Activated T-helper 1 cell treated with Interleukin-2 at 50 U/mL for 16 hours (primary cell): ENCODE results near the gene MT1F.
"Not testable (repeated sequence)": the region's sequence is repeated elsewhere in the genome, so short reads cannot be mapped to it uniquely, and the experiment has no call there.

Experiments used
- DNase-seq: peaks from one replicate; pipeline ENCODE4 v3.0.0-alpha.2; 2020; ENCODE audit warnings: low read depth

MT1F gene

DNA sequence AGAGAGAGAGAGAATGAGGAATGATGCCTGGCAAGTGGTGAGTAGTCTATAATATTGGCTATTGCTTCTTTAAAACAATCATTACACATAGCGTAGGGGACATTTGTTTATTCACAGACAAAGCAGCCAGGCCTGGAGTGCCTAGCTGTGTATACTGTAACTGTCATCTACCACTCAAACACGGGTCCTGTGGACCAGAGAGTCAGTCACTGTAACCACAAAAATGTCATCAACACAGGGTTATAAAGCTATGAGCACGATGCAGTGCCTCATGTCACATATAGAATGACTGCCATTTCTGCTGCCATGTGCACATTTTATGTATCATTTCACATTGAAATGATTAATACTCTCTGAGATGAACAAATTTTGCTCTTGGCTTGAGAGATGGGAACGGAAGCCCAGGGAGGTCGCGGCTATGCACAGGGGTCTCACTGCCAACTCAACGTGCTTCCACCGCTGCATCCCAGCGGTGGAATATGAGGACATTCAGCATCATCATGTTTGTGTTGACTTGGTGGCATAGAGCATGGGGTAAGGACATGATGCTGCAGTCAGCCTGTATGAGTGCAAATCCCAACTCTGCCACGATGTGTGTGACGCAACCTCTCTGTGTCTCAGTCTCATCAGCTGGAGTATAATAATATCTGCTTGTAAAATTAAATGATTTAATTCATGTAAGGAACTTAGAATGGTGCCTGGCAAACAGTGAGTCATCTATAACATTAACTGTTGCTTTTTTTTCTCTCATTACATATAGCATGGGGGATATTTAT, 15.2 kb downstream of the MT1F start:
- no peak for DNase-seq

DNA sequence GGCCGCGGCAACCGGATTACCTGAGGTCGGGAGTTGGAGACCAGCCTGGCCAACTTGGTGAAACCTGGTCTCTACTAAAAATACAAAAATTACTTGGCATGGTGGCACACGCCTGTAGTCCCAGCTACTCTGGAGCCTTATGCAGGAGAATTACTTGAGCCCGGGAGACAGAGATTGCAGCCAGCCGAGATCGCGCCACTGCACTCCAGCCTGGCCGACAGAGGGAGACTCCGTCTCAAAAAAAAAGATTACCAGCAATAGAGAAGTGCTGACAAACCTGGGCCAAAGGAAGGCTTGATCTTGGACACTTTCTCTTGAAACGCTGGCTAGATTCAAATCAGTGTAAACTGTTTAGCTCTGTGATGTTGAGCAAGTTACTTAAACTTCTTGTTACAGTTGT, 16.2 kb downstream of the MT1F start:
- no peak for DNase-seq

DNA sequence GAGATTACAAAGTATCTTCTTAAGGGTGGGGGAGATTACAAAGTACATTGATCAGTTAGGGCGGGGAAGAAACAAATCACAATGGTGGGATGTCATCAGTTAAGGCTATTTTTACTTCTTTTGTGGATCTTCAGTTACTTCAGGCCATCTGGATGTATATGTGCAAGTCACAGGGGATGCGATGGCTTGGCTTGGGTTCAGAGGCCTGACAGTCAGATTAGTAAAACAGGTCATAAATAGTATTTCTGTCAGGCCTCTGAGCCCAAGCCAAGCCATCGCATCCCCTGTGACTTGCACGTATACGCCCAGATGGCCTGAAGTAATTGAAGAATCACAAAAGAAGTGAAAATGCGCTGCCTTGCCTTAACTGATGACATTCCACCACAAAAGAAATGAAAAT, 16.8 kb downstream of the MT1F start:
- not testable (repeated sequence) for DNase-seq

DNA sequence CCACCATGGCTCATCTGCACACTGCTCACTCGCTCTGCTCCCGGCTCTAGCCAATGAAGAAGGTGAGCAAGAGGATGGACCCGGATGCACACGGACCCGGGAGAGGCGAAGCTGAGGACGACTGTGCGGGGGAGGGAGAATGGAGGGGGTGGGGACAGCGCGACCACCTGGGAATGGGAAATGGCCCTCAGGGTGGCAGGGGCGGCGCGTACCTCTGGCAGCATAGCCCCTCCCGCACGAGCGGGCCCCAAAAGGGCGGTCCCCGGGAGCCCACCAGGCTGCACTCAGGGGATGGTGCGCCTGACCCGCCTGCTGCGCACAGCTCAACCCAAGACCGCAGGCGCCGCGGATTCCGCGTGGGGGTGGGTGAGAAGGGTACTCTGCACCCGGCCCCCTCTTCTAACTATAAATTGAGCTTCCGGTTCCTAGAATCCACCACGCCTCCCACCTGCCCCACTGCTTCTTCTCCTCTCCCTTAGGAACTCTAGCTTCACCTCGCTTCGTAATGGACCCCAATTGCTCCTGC, 18.0 kb downstream of the MT1F start:
- DNase-seq = peak; percentile 28

DNA sequence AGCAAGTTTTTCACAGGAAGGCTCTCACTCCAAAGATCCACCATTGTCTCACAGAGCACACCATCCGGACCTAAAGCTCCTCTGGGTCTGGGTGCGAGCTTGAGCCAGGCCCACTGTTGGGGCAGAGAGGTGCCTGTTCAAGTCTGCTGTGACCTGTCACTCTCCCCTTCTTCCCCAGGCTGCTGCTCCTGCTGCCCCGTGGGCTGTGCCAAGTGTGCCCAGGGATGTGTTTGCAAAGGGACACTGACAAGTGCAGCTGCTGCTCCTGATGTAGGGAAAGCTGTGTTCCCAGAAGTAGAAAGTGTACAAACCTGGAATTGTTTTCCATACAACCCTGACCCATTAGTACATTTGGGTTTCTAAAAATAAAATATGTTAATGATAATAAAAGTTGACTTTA, 19.7 kb downstream of the MT1F start:
- DNase-seq = no peak

DNA sequence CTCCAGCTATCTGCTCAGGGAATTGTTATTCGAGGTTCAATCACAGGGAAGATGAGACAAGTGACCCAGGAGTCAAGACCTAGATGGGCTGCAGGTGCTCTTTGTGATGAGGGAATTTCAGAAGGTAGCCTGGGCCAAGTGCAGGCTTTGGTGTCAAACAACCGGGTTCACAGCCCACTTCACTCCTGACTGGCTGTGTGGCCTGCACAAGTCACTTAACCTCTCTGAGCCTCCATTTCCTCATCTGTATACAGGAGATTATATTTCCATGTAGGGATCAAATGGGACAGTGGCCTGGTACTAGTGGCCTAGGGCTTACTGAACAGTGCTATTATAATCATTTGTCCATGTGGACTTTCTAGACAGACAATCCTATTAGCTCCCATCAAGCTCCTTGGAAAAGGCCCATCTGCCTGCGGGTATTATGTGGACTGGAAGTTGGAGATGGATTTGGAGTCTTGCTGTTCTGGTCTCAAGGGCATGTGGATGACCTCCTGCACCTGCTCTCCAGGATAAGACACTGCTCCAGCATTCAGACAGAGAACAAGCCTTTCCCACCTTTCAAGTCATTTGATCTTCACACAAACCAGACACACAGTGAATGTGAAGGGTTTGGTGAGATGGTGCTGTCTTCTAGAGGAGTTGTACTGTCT, 21.4 kb downstream of the MT1F start:
- no peak for DNase-seq

DNA sequence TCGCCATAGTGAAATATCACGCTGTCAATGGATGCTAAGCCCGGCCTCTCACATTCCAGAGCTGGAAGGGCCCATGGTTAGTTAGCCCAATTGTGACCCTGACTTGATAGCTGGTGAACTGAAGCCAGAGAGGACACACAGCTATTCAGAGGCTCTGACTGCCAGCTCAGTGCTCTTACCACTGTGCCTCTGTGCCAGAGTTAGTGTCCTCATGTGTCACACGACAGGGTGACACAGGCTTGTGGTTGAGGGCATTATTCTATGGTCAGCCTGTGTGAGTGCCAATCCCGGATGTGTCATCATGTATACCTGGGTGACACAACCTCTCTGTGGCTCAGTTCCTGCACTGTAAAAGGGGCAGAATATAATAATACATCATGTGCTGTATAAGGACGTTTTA, 22.1 kb downstream of the MT1F start:
- DNase-seq = no peak

DNA sequence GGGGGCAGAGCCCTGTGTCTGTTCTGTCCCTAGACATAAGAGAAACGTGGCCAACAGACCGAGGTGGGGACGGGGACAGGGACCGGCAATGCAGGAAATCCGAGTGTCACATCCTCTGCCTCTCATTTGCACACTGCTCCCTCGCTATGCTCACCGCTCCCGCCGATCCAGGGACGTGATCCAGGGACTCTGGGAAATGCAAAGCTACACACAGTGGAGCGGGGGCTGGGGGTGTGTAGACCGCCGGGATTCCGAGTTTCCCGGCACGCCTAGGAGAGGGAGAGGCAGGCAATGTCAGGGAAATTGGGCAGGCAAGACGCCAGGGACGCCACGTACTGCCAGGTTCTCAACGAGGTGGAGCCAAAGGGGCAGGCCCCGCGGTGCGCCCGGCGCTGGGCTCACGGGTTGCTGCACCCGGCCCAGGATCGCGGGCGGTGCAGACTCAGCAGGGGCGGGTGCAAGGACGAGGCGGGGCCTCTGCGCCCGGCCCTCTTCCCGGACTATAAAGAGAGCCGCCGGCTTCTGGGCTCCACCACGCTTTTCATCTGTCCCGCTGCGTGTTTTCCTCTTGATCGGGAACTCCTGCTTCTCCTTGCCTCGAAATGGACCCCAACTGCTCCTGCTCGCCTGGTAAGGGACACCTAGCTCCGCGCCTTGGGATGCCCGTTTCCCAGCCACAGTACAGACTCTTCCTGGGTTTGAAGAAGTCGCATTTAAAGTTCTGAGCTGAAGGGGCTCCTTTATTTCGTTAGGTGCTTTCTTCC, 24.4 kb downstream of the MT1F start, which contains the start of gene MT1X:
Gene MT1X (plus strand): TSS at position 532 of the 764 bp plus-strand sequence. CDS start 71 bp downstream, at position 603.
- DNase-seq = peak; percentile 74

DNA sequence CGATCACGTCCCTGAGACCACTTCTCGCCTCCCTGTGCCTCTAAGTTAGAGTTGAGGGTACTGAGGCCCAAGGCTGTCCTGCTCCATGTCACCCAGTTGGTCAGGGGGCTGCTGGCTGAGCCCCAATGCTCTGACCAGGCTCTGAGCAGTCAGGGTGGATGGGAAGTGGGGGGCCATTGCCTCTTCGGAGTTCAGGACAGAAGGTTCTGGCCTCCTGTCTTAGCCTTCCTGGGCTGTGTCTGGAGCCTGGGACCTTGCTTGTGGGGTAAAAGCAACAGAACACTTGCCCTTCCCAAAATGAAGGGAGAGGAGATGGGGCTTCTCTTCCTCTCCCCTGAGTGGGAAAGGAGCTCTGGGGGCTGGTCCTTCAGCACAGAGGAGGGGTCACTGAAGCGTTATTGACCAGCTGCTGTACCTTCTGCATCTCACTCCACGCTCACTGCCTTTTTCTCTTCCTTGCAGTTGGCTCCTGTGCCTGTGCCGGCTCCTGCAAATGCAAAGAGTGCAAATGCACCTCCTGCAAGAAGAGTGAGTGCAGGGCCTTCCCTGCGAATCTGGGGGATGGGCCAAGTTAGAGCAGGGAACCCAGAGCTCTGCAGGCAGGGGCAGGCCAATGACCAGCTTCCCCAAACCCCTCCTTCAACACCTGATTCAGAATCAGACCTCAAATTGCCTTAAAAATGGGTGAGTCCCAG, 25.1 kb downstream of the MT1F start:
- no peak for DNase-seq

DNA sequence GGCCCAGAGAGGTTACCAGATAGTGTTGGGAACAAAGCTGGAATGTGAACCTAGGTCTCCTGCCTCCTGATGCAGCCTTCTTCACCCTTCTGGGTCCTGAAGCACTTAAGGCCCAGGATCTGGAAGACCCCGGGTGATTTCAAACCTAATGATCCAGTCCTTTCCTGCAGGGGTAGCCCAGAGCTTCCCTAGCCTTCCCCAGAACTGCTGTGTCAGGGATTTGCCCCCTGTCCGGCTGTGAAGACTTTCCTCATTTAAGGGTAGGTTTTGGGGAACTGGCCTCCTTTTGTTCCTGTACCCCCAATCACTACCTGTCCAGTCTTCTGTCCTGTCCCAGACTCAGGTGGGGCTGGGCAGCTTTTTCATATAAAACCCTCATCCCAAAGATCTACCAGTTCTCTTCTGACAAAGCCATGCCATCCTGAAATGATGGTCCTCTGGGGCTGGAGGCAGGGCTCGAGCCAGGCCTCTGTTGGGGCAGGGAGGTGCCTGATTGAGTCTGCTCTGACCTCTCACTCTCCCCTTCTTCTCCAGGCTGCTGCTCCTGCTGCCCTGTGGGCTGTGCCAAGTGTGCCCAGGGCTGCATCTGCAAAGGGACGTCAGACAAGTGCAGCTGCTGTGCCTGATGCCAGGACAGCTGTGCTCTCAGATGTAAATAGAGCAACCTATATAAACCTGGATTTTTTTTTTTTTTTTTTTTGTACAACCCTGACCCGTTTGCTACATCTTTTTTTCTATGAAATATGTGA, 25.8 kb downstream of the MT1F start:
- no peak for DNase-seq

DNA sequence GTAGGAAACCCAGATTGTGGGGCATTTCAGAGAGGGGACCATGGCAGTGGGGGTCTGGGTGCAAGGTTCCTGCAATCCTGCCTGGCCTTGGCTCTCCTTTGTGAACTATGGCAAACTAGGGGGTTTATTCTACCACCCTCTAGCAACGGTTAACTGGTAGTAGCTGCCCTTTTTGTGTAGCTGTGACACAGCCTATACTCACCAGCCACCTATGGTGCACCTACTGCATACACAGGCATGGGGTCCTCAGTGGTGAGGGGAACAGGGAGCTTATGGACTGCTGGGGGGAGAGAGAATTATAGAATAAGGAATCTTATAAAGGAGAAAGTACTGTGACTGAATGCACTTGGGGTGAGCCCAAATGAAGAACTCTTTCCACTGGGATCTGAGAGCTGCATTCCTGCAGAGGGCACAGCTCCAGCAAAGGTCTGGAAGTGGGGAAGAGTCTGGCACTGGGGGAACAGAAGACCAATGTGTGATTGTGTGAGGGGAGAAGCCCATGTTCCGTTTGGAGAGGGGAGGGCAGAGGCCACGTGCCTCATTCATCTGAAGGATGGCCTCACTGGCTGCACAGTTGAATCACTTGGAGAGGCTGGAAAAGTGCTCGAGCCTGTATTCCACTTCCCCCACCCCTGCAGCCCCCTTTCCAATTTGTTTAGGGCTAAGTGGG, 26.6 kb downstream of the MT1F start:
- DNase-seq = no peak

DNA sequence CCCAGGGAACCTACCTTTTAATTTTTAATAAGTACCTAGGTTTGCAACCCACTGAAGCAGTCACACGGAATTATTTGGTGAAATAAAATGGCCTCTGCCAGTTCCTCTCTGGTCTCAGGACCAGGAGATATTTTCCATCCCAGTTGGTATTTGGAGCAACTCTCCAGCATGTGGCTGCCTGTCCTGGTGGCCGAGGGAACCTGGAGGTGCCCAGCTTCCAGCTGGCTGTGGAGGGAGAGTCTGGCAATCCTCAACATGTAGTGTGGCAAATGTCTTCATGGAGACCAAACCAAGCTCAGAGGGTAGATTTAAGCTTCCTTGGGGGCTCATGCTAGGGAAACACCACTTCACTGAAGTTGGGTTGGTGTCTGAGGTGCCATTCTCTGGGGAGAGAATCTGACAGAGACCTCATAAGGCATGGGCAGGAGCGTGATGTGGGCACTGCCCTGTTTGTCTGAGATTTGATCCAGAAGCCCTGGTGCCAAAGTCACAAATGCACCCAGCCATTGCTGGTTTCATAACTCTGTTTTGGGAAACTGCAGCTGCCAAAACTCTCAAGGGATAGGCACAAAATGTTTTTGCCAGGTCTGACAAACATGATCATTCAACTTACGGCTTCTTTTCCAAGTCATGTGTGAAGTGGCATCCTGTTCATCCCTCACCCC, 27.3 kb downstream of the MT1F start:
- DNase-seq = no peak

DNA sequence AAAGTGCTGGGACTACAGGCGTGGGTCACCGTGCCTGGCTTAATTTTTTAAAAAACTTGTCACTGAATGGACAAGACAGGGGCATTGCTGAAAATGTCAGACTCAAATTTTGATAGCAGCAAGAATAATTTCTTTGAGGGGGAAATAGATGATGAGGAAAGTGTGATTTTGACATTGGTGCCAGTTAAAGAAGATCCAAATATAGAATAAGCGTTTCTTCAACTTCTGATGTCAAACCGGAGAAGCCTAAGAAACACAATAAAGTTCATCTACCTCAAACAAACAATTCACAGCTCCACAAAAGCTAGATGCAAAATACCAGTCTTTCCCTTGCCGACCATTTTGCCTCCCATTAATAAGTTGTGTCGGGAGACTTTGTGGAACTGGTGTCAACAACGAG, 29.0 kb downstream of the MT1F start:
- DNase-seq = no peak

DNA sequence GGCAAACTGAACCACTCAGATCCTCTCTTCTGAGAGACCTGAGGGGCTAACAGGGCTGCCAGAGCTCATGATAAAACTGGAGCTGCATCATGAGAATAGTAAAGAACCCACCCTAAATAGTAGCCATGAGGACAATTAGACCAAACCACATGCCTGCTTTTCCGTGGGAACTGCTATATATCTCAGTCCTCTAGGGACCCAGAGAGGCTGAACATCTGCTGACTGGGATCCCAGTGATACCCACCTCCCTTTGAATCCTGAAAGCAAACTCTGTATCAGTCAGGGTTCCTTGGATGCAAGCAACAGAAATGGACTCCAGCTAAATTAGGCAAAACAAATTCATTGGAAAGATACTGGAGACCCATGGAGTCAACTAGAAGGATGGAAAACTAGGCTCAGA, 31.0 kb downstream of the MT1F start:
- no peak for DNase-seq

DNA sequence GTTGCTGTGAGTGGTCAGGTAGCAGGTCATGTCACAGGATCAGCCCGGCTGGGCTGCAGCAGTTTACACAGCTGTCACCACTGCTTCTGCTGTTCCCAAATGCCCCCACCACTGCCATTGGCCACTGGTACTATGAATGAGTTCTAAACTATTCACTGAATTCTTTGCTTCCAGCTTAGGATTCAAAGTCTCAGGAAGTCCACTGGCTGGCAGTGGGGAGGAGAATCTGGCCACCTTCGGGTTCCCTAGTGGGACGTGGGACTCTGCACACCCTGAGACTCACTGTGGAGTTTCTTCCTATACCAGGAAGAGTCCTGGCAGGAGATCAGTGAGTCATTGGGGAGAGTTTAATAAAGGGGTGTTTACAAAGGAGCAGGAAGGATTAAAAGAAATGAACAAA, 31.4 kb downstream of the MT1F start:
- DNase-seq = no peak

DNA sequence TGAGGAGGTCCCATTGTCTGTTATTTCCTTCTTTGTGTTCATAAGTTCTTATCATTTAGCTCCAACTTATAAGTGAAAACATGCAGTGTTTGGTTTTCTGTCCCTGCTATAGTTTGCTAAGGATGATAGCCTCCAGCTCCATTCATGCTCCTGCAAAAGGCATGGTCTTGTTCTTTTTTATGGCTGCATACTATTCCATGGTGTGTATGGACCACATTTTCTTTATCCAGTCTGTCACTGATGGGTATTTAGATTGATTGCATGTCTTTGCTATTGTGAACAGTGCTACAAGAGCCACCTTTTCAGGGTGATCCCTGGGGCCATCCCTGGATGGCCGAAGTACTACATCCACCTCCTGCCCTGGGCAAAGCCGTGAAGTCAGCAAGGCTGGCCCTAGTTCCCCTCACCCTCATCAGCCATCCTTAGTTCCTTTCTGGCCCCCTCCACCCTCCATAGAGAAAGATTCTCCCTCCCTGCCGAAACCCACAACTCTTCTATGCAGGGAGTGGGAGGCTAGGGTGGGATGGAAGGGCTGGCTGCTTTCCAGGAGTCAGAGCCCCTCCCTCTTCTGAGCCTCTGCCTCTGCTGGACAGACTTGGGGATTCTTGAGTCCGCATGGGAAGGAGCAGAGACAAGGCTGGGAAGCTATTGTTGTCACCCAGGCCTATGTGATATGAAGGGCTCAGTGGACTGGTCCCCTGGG, 32.8 kb downstream of the MT1F start:
- no peak for DNase-seq

DNA sequence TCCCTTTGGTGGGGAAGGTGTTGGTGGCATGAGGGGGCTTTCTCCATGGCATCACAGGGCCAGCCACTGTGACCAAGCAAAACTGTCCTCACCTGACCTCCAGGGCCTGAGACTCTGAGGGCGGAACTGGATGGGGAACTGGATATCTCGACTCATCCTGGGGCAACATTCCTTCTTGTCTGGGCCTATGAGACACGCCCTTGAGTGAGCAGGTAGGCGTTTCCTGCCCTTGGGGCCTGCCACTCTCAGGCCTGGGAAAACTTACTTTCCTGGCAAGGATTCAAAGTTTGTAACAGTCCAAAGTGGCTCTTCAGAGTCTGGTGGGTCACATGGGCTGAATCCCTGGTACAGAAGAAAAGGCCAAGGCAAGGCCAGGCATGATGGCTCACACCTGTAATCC, 34.1 kb downstream of the MT1F start:
- no peak for DNase-seq

DNA sequence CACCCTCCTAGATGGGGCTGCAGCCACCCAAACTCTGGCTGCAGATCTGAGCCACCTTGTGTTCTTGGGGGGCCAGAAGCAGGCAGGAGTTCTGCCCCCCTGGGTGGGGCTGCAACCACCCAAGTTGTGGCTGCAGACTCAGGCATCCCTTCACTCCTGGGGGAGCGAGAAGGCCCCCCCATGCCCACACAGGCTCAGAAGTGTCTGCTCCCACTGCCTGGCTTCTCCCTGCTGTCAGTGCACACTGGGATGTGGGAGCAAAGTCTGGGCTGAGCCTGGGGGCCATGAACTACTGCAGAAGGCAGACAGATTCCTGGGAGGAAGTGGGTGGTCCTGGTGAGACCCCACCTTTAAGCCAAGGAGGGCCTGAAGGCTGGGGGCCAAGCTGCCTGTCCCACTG, 37.5 kb downstream of the MT1F start:
- DNase-seq = no peak

DNA sequence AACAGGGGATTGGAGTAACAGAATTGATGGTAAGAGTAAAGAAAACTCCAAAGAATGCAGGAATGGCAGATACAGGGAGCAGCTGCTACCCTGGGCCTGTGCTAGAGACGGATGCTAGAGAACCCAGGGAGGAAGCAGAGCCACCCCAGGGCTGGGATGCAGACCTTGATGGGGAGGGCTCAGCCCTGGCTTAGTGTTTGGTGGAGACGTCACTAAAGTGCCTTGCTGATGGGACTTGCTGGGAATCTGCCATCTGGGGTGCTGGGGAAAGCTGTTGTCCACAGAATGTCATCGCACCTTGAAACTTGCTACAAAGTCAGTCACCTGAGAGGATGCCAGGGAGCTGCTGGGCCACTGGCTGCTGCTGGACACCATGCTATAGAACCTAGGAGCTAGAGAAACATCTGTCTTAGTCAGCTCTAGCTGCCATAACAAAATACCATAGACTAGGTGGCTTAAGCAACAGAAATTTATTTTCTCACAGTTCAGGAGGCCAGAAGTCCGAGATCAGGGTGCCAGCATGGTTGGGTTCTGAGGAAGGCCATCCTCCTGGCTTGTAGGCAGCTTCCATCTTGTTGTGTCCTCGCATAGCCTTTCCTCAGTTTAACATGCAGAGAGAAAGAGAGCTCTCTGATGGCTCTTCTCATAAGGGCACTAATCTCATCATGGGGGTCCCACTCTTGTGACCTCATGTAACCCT, 39.8 kb downstream of the MT1F start:
- no peak for DNase-seq
